ENCODE results near the gene CCDC187.

DNA sequence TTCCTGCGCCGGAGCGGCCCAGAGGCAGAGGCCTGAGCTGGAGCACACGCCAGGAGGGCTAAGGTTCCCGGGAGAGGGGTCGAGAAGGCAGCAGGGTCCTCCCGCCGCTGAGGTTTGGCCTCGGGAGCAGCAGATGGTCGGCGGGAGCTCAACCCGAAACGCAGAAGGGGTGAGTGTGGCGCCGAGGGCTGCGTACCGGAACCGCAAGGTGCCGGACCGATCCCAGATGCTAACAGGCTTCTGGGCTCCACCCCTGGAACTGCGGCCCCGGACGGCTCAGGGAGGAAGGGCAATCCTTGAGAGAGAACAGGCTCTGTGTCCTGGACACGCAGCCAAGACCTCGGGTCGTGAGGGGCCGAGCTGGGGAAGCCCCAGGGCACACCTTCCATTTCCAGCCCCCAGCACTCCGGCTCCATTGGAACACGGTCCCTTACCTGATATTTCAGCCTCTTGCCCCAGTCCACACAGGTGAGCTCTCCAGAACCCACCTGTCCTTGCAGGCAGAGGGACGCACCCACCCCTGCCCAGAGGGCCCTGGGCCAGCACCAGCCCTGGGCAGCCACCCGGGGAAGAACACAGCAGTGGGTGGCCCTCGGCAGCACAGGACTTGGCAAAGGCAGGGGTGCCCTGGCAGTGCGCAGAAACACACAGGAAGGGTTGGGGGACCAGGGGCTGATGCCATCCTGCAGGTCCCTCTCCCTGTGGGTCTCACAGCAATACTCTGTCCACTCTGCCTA, 100.3 kb downstream of the CCDC187 start:
- TF ChIP-seq, protein P1, sequence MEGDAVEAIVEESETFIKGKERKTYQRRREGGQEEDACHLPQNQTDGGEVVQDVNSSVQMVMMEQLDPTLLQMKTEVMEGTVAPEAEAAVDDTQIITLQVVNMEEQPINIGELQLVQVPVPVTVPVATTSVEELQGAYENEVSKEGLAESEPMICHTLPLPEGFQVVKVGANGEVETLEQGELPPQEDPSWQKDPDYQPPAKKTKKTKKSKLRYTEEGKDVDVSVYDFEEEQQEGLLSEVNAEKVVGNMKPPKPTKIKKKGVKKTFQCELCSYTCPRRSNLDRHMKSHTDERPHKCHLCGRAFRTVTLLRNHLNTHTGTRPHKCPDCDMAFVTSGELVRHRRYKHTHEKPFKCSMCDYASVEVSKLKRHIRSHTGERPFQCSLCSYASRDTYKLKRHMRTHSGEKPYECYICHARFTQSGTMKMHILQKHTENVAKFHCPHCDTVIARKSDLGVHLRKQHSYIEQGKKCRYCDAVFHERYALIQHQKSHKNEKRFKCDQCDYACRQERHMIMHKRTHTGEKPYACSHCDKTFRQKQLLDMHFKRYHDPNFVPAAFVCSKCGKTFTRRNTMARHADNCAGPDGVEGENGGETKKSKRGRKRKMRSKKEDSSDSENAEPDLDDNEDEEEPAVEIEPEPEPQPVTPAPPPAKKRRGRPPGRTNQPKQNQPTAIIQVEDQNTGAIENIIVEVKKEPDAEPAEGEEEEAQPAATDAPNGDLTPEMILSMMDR (conservative IDR thresholded peaks at IDR 0.05): no peak
- no peak for TF ChIP-seq ZFX (IDR thresholded peaks at IDR 0.05)
